RWPE2 (cell line): ENCODE data around the gene STAM.

Source experiments
- ATAC-seq: fragments of 200-7000 bp; cut with Tn5 transposase; 3 replicates; pipeline ENCODE4 v1.9.1; 2021; ENCODE audit warnings: low read depth
- DNase-seq: peaks from one replicate; pipeline ENCODE4 v3.0.0-alpha.2; 2020; ENCODE audit warnings: low spot score
- H3K27ac ChIP-seq: fragments of 450-650 bp; 2 replicates; pipeline ENCODE4 v1.5.1; 2017; ENCODE audit warnings: mild to moderate bottlenecking; ENCODE audit not compliant: poor library complexity, severe bottlenecking
- H3K27me3 ChIP-seq: fragments of 250-450 bp; sonication (Bioruptor Pico); 2 replicates; pipeline ENCODE4 v1.5.1; 2021; ENCODE audit warnings: mild to moderate bottlenecking, moderate library complexity; ENCODE audit not compliant: insufficient read depth, poor library complexity, severe bottlenecking
- H3K36me3 ChIP-seq: fragments of 250-450 bp; sonication (Bioruptor Pico); 2 replicates; pipeline ENCODE4 v1.5.1; 2020; ENCODE audit warnings: low read depth, mild to moderate bottlenecking, moderate library complexity
- H3K4me1 ChIP-seq: fragments of 250-450 bp; sonication (Bioruptor Pico); 2 replicates; pipeline ENCODE4 v1.5.1; 2021; ENCODE audit warnings: mild to moderate bottlenecking, moderate library complexity; ENCODE audit not compliant: insufficient read depth, poor library complexity, severe bottlenecking
- H3K4me3 ChIP-seq: fragments of 250-450 bp; sonication (Bioruptor Pico); 2 replicates; pipeline ENCODE4 v1.5.1; 2021; ENCODE audit warnings: mild to moderate bottlenecking, moderate library complexity; ENCODE audit not compliant: severe bottlenecking
- H3K9me3 ChIP-seq: fragments of 250-450 bp; sonication (Bioruptor Pico); 2 replicates; pipeline ENCODE4 v1.5.1; 2021; ENCODE audit warnings: mild to moderate bottlenecking, moderate library complexity; ENCODE audit not compliant: severe bottlenecking
- TF ChIP-seq, protein P1 (sequence below): fragments of 450-650 bp; IDR thresholded peaks from one replicate; pipeline ENCODE4 v1.5.1; 2017; ENCODE audit warnings: mild to moderate bottlenecking, moderate library complexity; ENCODE audit not compliant: poor library complexity, severe bottlenecking

STAM gene

GRCh38 chr10:17703706-17704105 lies 59.8 kb downstream of the STAM start:
- Histone ChIP-seq H3K4me1 (no peaks in the 10 kb centered on the region), H3K9me3 (no peaks in the 10 kb centered on the region), H3K27me3 (no peaks in the 10 kb centered on the region), H3K36me3 (peaks cover 75% of the 10 kb centered on the region), H3K4me3 (no peak overlapping the region), H3K27ac (no peak overlapping the region)
- TF ChIP-seq, protein P1, sequence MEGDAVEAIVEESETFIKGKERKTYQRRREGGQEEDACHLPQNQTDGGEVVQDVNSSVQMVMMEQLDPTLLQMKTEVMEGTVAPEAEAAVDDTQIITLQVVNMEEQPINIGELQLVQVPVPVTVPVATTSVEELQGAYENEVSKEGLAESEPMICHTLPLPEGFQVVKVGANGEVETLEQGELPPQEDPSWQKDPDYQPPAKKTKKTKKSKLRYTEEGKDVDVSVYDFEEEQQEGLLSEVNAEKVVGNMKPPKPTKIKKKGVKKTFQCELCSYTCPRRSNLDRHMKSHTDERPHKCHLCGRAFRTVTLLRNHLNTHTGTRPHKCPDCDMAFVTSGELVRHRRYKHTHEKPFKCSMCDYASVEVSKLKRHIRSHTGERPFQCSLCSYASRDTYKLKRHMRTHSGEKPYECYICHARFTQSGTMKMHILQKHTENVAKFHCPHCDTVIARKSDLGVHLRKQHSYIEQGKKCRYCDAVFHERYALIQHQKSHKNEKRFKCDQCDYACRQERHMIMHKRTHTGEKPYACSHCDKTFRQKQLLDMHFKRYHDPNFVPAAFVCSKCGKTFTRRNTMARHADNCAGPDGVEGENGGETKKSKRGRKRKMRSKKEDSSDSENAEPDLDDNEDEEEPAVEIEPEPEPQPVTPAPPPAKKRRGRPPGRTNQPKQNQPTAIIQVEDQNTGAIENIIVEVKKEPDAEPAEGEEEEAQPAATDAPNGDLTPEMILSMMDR: no peak
- no peak for ATAC-seq
- no peak for DNase-seq

DNA sequence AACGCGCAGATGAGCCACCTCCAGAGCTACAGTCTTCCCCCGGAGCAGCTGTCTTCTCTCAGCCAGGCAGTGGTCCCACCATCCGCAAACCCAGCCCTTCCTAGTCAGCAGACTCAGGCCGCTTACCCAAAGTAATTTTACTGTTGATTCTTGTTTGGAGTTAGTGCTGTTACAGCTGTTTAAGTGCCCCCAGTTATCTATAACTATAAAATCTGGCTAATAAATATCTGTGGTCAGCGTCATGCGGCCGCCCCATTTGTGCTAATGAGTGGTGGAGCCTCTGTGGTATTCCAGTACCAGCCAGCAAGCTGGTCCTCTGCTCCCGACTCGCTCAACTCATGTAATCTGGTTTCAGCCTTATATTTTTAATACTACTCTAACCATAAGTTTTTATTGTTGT lies 64.9 kb downstream of the STAM start:
- no peak overlapping the region for H3K27ac ChIP-seq
- TF ChIP-seq, protein P1: no peak
- DNase-seq (no peak), ATAC-seq (no peak)
- no peaks in the 10 kb centered on the region for H3K27me3 ChIP-seq
- H3K9me3 ChIP-seq: no peaks in the 10 kb centered on the region
- no peak overlapping the region for H3K4me3 ChIP-seq
- no peaks in the 10 kb centered on the region for H3K4me1 ChIP-seq
- peaks cover 66% of the 10 kb centered on the region for H3K36me3 ChIP-seq

- Histone ChIP-seq H3K36me3 (peaks cover 67% of the 10 kb centered on the region), H3K27me3 (no peaks in the 10 kb centered on the region), H3K27ac (no peak overlapping the region), H3K4me3 (no peak overlapping the region), H3K9me3 (no peaks in the 10 kb centered on the region), H3K4me1 (no peaks in the 10 kb centered on the region)
- DNase-seq (no peak), ATAC-seq (no peak)
- TF ChIP-seq, protein P1: no peak
Observed at GRCh38 chr10:17709492-17709891, 65.5 kb downstream of the STAM start.

GRCh38 chr10:17710181-17710580 lies 66.2 kb downstream of the STAM start:
- H3K4me1 ChIP-seq: no peaks in the 10 kb centered on the region
- H3K36me3 ChIP-seq: peaks cover 67% of the 10 kb centered on the region
- TF ChIP-seq, protein P1: no peak
- no peaks in the 10 kb centered on the region for H3K9me3 ChIP-seq
- no peak overlapping the region for H3K27ac ChIP-seq
- ATAC-seq: no peak
- no peaks in the 10 kb centered on the region for H3K27me3 ChIP-seq
- no peak for DNase-seq
- H3K4me3 ChIP-seq: no peak overlapping the region

- TF ChIP-seq, protein P1: no peak
- H3K4me3 ChIP-seq: no peak overlapping the region
- peaks cover 71% of the 10 kb centered on the region for H3K36me3 ChIP-seq
Observed at GRCh38 chr10:17712053-17712452, 68.1 kb downstream of the STAM start.

More at GRCh38 chr10:17712053-17712452, 68.1 kb downstream of the STAM start:
- Histone ChIP-seq H3K27ac (no peak overlapping the region), H3K4me1 (no peaks in the 10 kb centered on the region), H3K9me3 (no peaks in the 10 kb centered on the region), H3K27me3 (no peaks in the 10 kb centered on the region)
- DNase-seq (no peak), ATAC-seq (no peak)
